MCF 10A (cell line): ENCODE results near the gene ARHGEF28. TPM values are rescaled to one million over a fixed set of nuclear protein-coding genes. Genes with fewer than 3 reads are reported as not detected.

Experiments
- BruUV-seq: library from RNA; stranded (reverse); fragments of 400-500 nt; replicated peaks from 2 replicates; lab custom pipeline; 2021; lab: Mats Ljungman, UMichigan
- CTCF ChIA-PET: fragments of 300-600 bp; sonication (Branson Sonifier 250); formaldehyde crosslinking; extraction: SDS; loops from one replicate; lab custom pipeline; 2021; ENCODE audit warnings: antibody characterized with exemption, inconsistent platforms; lab: Yijun Ruan, JAX
- POLR2A ChIA-PET: fragments of 300-600, 350-650 bp; sonication (Branson Sonifier 250); formaldehyde crosslinking; extraction: SDS; loops from one replicate; lab custom pipeline; 2020; ENCODE audit warnings: antibody characterized with exemption, inconsistent platforms; lab: Yijun Ruan, JAX
- DNase-seq: peaks from one replicate; pipeline ENCODE4 v3.0.0-alpha.2; 2018; ENCODE audit not compliant: unreplicated experiment
- H3K27ac Mint-ChIP-seq: one replicate; pipeline ENCODE4 v1.8.0; 2022; ENCODE audit warnings: mild to moderate bottlenecking, low read depth, mixed read lengths; ENCODE audit not compliant: unreplicated experiment
- H3K27me3 Mint-ChIP-seq: one replicate; pipeline ENCODE4 v1.8.0; 2022; ENCODE audit warnings: mixed read lengths; ENCODE audit not compliant: insufficient read depth, unreplicated experiment
- H3K36me3 Mint-ChIP-seq: one replicate; pipeline ENCODE4 v1.8.0; 2022; ENCODE audit warnings: mild to moderate bottlenecking, moderate library complexity, mixed read lengths; ENCODE audit not compliant: insufficient read depth, unreplicated experiment
- H3K4me1 Mint-ChIP-seq: one replicate; pipeline ENCODE4 v1.8.0; 2022; ENCODE audit warnings: mixed read lengths; ENCODE audit not compliant: insufficient read depth, unreplicated experiment
- H3K4me3 Mint-ChIP-seq: one replicate; pipeline ENCODE4 v1.8.0; 2022; ENCODE audit warnings: mild to moderate bottlenecking, moderate library complexity, mixed read lengths; ENCODE audit not compliant: unreplicated experiment
- H3K9me3 Mint-ChIP-seq: one replicate; pipeline ENCODE4 v1.8.0; 2022; ENCODE audit warnings: mixed read lengths; ENCODE audit not compliant: unreplicated experiment
- intact Hi-C: fragments of 100-400 bp; cut with micrococcal nuclease; formaldehyde crosslinking; loops from 2 replicates; pipeline ENCODE4 v1.14.1; 2022
- total RNA-seq: library from RNA; stranded (reverse); gene quantifications from 2 replicates; pipeline ENCODE4 v1.2.3, GENCODE V29; 2022
- TF ChIP-seq, protein P1 (sequence below): fragments of 200-600 bp; IDR thresholded peaks from one replicate; pipeline ENCODE4 v1.8.0; 2022; ENCODE audit warnings: antibody characterized with exemption, mild to moderate bottlenecking; ENCODE audit not compliant: unreplicated experiment

The ARHGEF28 gene
- total RNA-seq, 1 experiment from 2014 or later, result 34.8 TPM

DNA sequence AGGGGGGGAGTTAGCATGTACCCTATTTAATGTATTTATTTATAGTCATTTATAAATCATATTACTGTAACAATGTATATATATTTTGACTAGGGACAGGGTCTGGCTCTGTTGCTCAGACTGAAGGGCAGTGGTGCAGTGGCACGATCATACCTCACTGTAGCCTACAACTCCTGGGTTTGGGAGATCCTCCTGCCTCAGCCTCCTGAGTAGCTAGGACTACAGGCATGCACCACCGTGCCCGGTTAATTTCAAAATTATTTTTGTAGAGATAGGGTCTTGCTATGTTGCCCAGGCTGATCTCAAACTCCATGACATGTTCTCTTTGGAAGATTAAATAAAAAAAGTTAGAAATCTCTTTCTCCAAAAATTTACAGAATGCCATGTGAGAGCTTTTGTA, 52.8 kb downstream of the ARHGEF28 start:
- BruUV-seq, result no TSS peak
- no peak overlapping the region for H3K27ac Mint-ChIP-seq
- no peak for DNase-seq
- H3K4me1 Mint-ChIP-seq, result peaks cover 12% of the 10 kb centered on the region
- intact Hi-C loops, result no loop called here
- ChIA-PET POLR2A (no interaction called here), CTCF (interaction anchor here (1.0 kb wide), 2 partner anchors 14 to 104 kb away, joined by 3 read pairs; no protein-coding TSS in a partner anchor)
- TF ChIP-seq, protein P1, sequence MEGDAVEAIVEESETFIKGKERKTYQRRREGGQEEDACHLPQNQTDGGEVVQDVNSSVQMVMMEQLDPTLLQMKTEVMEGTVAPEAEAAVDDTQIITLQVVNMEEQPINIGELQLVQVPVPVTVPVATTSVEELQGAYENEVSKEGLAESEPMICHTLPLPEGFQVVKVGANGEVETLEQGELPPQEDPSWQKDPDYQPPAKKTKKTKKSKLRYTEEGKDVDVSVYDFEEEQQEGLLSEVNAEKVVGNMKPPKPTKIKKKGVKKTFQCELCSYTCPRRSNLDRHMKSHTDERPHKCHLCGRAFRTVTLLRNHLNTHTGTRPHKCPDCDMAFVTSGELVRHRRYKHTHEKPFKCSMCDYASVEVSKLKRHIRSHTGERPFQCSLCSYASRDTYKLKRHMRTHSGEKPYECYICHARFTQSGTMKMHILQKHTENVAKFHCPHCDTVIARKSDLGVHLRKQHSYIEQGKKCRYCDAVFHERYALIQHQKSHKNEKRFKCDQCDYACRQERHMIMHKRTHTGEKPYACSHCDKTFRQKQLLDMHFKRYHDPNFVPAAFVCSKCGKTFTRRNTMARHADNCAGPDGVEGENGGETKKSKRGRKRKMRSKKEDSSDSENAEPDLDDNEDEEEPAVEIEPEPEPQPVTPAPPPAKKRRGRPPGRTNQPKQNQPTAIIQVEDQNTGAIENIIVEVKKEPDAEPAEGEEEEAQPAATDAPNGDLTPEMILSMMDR, result no peak
- no peaks in the 10 kb centered on the region for H3K36me3 Mint-ChIP-seq
- no peaks in the 10 kb centered on the region for H3K27me3 Mint-ChIP-seq
- H3K4me3 Mint-ChIP-seq, result no peak overlapping the region
- H3K9me3 Mint-ChIP-seq, result no peaks in the 10 kb centered on the region

DNA sequence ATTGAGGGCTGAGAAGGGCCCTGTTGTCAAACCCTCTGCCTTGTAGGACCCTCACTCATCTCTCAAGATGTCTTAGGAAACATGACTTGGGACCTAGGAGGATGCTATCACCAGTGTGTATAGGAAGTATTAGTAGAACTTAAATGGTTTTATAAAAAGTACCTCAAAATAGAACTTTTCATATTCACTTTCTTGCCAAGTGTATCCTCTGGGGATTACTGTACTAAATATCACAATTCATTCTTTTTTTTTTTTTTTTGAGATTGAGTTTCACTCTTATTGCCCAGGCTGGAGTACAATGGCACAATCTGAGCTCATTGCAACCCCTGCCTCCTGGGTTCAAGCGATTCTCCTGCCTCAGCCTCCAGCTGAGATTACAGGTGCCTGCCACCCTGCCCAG, 56.2 kb downstream of the ARHGEF28 start:
- CTCF ChIA-PET, result interaction anchor here (0.7 to 3.6 kb wide), 2 partner anchors 12 to 111 kb away, joined by 4 to 16 read pairs; no protein-coding TSS in a partner anchor

DNA sequence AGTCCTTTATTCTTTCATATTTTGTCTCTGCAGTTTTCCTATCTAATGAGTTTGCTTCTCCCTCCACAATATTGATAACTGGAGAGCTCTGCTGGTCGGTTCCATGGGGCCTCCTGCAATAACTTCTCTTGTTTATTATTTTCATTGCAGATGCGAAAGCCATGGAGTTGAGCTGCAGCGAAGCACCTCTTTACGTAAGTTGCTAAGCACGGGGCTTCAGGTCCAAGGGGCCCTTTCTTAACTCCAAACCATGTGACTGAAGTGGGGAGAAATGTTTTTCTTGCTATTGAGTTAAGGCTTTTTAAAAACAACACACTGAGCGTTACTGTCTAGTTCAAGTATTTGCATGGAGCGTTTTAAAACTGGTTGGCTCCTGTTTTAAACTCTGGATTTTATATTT, 58.7 kb downstream of the ARHGEF28 start:
- DNase-seq, result no peak
- Mint-ChIP-seq H3K4me1 (peaks cover 7% of the 10 kb centered on the region), H3K36me3 (peaks cover 5% of the 10 kb centered on the region), H3K27ac (peak overlapping the region; percentile 7), H3K27me3 (no peaks in the 10 kb centered on the region), H3K9me3 (no peaks in the 10 kb centered on the region), H3K4me3 (no peak overlapping the region)
- BruUV-seq, result no TSS peak
- intact Hi-C loops, result no loop called here
- TF ChIP-seq, protein P1, result no peak
- POLR2A ChIA-PET, result interaction anchor here (0.7 to 1.1 kb wide), 2 partner anchors 11 to 13 kb away, joined by 3 read pairs; no protein-coding TSS in a partner anchor
- CTCF ChIA-PET, result no interaction called here

More for the DNA sequence above, 56.2 kb downstream of the ARHGEF28 start:
- intact Hi-C loops, result no loop called here
- H3K4me3 Mint-ChIP-seq, result no peak overlapping the region
- TF ChIP-seq, protein P1, result no peak
- H3K4me1 Mint-ChIP-seq, result peaks cover 7% of the 10 kb centered on the region
- POLR2A ChIA-PET, result interaction anchor here (1.4 kb wide), 1 partner anchor 10 kb away, joined by 3 read pairs; no protein-coding TSS in a partner anchor
- no peak for DNase-seq
- no peak overlapping the region for H3K27ac Mint-ChIP-seq
- no peaks in the 10 kb centered on the region for H3K27me3 Mint-ChIP-seq
- H3K9me3 Mint-ChIP-seq, result no peaks in the 10 kb centered on the region
- BruUV-seq, result no TSS peak
- H3K36me3 Mint-ChIP-seq, result peaks cover 5% of the 10 kb centered on the region

DNA sequence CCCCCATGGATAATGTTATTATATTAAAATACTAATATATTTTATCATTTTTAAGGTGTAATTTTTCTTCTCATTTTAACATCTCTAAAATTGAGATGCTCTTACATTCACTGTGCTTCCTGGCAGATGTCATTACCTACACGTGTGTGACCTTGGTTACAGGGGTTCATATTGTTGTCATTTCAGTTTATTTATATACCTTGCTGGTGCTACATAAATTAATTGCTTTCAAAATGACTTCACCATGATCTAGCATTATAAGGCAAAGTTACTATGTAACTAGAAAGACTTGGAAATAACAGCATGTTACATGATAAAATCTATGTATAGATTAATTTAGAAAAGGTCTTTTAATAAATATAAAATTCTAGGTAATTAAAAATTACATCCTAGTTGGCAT, 60.9 kb downstream of the ARHGEF28 start:
- ChIA-PET CTCF (no interaction called here), POLR2A (no interaction called here)
- Mint-ChIP-seq H3K27ac (no peak overlapping the region), H3K27me3 (no peaks in the 10 kb centered on the region), H3K36me3 (peaks cover 5% of the 10 kb centered on the region), H3K9me3 (no peaks in the 10 kb centered on the region), H3K4me3 (no peak overlapping the region), H3K4me1 (peaks cover 10% of the 10 kb centered on the region)
- no TSS peak for BruUV-seq
- TF ChIP-seq, protein P1, result no peak
- intact Hi-C loops, result no loop called here
- no peak for DNase-seq
